Activated CD8-positive, alpha-beta T cell treated with anti-CD3 and anti-CD28 coated beads for 36 hours (primary cell): ENCODE measurements around the gene SALL1. TPM values are rescaled to one million over a fixed set of nuclear protein-coding genes. Genes with fewer than 3 reads are reported as not detected.

Source experiments
- ATAC-seq: fragments of 200-7000 bp; cut with Tn5 transposase; one replicate; pipeline ENCODE4 v1.10.0; 2021; ENCODE audit warnings: mild to moderate bottlenecking, moderate library complexity
- CTCF ChIA-PET: fragments of 350-600 bp; sonication (Branson Sonifier 250); formaldehyde crosslinking; loops from one replicate; lab custom pipeline; 2021; ENCODE audit warnings: antibody characterized with exemption; lab: Charles Lee
- POLR2A ChIA-PET: fragments of 350-600 bp; sonication (Branson Sonifier 250); formaldehyde crosslinking; loops from one replicate; lab custom pipeline; 2021; ENCODE audit warnings: antibody characterized with exemption; lab: Charles Lee
- DNase-seq: peaks from one replicate; pipeline ENCODE4 v3.0.0-alpha.2; 2020
- H3K27ac Mint-ChIP-seq: one replicate; pipeline ENCODE4 v1.8.0; 2021; ENCODE audit warnings: mild to moderate bottlenecking, mixed read lengths
- H3K27me3 Mint-ChIP-seq: one replicate; pipeline ENCODE4 v1.8.0; 2021; ENCODE audit warnings: mixed read lengths
- H3K36me3 Mint-ChIP-seq: one replicate; pipeline ENCODE4 v1.8.0; 2021; ENCODE audit warnings: low read depth, mixed read lengths
- H3K4me1 Mint-ChIP-seq: one replicate; pipeline ENCODE4 v1.8.0; 2021; ENCODE audit warnings: low read depth, mixed read lengths
- H3K4me3 Mint-ChIP-seq: one replicate; pipeline ENCODE4 v1.8.0; 2021; ENCODE audit warnings: mild to moderate bottlenecking, moderate library complexity, mixed read lengths
- H3K9me3 Mint-ChIP-seq: one replicate; pipeline ENCODE4 v1.8.0; 2021; ENCODE audit warnings: mixed read lengths
- intact Hi-C: fragments of 100-400 bp; cut with micrococcal nuclease; formaldehyde crosslinking; loops from one replicate; pipeline ENCODE4 v1.10.0; 2022
- total RNA-seq, 2 experiments: library from RNA; stranded (reverse); gene quantifications; one replicate each; pipeline ENCODE4 v1.2.3, GENCODE V29; 2021
- TF ChIP-seq, protein P1 (sequence below): fragments of 200-600 bp; IDR thresholded peaks from one replicate; pipeline ENCODE4 v1.8.0; 2022; ENCODE audit warnings: antibody characterized with exemption, mild to moderate bottlenecking

Gene SALL1
- total RNA-seq, 2 experiments from 2014 or later = not detected

DNA sequence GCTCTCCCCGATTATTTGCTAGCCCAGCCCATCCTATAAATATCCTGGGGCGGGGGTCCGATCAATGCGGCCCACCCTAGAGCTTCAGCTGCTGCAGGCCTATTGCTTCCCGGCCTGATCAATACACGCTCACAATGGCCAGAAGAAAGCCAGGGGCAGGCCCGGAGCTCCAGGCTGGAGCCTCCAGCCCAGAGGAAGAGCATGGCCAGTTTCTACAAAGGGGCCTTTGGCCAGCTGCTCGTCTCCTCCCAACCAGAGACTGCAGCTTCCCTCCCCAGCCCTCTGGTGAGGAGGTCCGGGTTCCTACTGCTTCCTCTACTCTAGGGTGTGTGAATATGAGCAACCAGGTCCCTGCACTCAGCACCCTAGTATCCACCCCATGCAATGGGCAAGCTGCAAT, 36.7 kb downstream of the SALL1 start:
- H3K9me3 Mint-ChIP-seq = no peaks in the 10 kb centered on the region
- H3K4me3 Mint-ChIP-seq = no peak overlapping the region
- ATAC-seq (no peak), DNase-seq (no peak)
- intact Hi-C loops = no loop called here
- CTCF ChIA-PET = interaction anchor here (1.6 kb wide), 1 partner anchor 11 kb away, joined by 3 read pairs; no protein-coding TSS in a partner anchor
- H3K36me3 Mint-ChIP-seq = no peaks in the 10 kb centered on the region
- TF ChIP-seq, protein P1, sequence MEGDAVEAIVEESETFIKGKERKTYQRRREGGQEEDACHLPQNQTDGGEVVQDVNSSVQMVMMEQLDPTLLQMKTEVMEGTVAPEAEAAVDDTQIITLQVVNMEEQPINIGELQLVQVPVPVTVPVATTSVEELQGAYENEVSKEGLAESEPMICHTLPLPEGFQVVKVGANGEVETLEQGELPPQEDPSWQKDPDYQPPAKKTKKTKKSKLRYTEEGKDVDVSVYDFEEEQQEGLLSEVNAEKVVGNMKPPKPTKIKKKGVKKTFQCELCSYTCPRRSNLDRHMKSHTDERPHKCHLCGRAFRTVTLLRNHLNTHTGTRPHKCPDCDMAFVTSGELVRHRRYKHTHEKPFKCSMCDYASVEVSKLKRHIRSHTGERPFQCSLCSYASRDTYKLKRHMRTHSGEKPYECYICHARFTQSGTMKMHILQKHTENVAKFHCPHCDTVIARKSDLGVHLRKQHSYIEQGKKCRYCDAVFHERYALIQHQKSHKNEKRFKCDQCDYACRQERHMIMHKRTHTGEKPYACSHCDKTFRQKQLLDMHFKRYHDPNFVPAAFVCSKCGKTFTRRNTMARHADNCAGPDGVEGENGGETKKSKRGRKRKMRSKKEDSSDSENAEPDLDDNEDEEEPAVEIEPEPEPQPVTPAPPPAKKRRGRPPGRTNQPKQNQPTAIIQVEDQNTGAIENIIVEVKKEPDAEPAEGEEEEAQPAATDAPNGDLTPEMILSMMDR = no peak
- H3K27ac Mint-ChIP-seq = no peak overlapping the region
- no peaks in the 10 kb centered on the region for H3K4me1 Mint-ChIP-seq
- POLR2A ChIA-PET = no interaction called here
- H3K27me3 Mint-ChIP-seq = peaks cover 31% of the 10 kb centered on the region

DNA sequence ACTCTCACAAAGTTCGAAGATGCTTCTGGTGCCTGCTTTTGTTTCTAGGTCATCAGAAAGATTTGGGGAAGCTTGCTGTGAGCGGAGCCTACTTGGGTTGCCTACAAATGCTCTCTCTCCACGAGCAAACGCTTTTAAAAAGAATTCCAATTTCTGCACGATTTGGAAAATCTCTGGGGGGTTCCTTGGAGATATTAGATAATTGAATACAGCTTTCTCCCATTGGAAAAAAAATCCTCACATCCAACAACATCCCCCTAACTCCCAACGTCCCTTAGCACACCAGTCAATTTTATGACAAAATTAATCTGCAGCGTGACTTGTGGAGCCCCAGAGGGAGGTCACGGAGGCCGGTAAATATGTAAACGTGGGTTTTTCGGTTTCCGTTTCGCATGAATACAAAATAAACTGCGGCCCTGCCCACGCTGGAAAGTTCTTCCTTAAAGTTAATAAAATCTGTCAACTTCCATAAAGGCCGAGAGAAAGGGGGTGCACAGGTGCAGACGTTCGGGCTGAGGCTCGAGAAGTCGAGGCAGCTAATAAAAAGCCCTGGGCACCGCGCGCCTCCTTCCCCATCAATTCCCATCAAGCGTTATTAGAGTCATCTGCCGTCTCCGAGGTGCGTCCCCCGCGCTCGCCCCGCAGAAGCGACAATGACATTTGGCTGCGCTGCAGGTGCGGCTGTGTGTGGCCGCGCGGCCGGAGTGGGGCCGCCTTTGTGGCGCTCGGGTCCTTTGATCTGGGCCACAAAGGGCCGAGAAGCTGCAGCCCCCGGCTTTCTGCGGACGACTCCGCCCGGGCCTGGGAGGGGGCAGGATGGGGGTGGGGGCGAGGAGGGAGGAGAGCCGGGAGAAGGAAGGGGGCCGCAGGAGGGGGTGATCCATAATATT, 37.6 kb downstream of the SALL1 start:
- ChIA-PET POLR2A (no interaction called here), CTCF (interaction anchor here (1.6 kb wide), 1 partner anchor 10 kb away, joined by 3 read pairs; no protein-coding TSS in a partner anchor)
- peaks cover 2% of the 10 kb centered on the region for H3K9me3 Mint-ChIP-seq
- no peak for DNase-seq
- intact Hi-C loops = no loop called here
- ATAC-seq = no peak
- TF ChIP-seq, protein P1 = no peak
- peaks cover 30% of the 10 kb centered on the region for H3K27me3 Mint-ChIP-seq
- H3K36me3 Mint-ChIP-seq = no peaks in the 10 kb centered on the region
- no peak overlapping the region for H3K27ac Mint-ChIP-seq
- no peak overlapping the region for H3K4me3 Mint-ChIP-seq
- H3K4me1 Mint-ChIP-seq = no peaks in the 10 kb centered on the region

DNA sequence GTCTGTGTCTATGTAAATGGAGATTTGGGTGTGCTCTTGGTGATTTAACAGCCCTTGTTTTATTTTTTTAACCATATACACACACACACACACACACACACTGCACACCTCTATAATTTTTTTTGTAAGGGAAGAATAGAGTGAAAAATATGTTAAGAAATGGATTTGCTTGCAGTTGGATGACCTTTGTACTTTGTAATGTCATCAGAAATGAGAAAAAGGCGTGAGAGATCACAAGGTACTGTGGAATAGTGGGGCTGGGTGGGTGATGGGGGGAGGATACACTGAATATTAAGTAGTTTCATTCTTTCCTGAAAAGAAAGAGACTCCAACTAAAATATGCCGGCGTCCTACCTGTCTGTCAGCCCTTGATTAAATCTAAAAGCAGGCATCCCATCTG, 38.7 kb downstream of the SALL1 start:
- TF ChIP-seq, protein P1 = no peak
- no peaks in the 10 kb centered on the region for H3K4me1 Mint-ChIP-seq
- H3K36me3 Mint-ChIP-seq = no peaks in the 10 kb centered on the region
- H3K9me3 Mint-ChIP-seq = peaks cover 2% of the 10 kb centered on the region
- ChIA-PET POLR2A (interaction anchor here (0.6 kb wide), 1 partner anchor 16 kb away, joined by 3 read pairs; no protein-coding TSS in a partner anchor), CTCF (no interaction called here)
- intact Hi-C loops = no loop called here
- no peak for ATAC-seq
- no peak overlapping the region for H3K27ac Mint-ChIP-seq
- DNase-seq = no peak
- peaks cover 30% of the 10 kb centered on the region for H3K27me3 Mint-ChIP-seq
- no peak overlapping the region for H3K4me3 Mint-ChIP-seq

DNA sequence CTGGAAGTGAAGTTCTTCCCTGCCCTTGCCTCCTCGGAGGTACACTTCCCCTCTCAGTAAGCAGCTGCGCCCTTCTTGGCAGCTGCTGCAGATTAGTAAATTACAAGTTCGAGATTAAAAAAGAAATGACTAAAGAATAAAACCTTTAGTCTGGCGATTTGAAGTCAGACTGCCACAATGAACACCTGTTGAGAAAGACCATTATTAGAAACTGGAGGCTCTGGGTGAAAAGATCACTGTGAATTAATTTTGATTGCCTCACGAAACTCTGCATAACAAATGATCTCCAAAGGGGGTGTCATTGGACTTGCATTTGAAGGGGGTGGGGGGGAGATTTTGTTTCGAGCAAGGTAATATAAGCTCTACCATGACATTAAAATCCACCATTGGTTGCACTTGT, 39.3 kb downstream of the SALL1 start:
- Mint-ChIP-seq H3K4me3 (no peak overlapping the region), H3K4me1 (no peaks in the 10 kb centered on the region), H3K9me3 (peaks cover 2% of the 10 kb centered on the region), H3K36me3 (no peaks in the 10 kb centered on the region), H3K27me3 (peaks cover 30% of the 10 kb centered on the region), H3K27ac (no peak overlapping the region)
- ChIA-PET POLR2A (interaction anchor here (0.6 kb wide), 1 partner anchor 17 kb away, joined by 3 read pairs; no protein-coding TSS in a partner anchor), CTCF (interaction anchor here (1.2 kb wide), 1 partner anchor 17 kb away, joined by 3 read pairs; no protein-coding TSS in a partner anchor)
- intact Hi-C loops = no loop called here
- DNase-seq = no peak
- TF ChIP-seq, protein P1 = no peak
- ATAC-seq = no peak

DNA sequence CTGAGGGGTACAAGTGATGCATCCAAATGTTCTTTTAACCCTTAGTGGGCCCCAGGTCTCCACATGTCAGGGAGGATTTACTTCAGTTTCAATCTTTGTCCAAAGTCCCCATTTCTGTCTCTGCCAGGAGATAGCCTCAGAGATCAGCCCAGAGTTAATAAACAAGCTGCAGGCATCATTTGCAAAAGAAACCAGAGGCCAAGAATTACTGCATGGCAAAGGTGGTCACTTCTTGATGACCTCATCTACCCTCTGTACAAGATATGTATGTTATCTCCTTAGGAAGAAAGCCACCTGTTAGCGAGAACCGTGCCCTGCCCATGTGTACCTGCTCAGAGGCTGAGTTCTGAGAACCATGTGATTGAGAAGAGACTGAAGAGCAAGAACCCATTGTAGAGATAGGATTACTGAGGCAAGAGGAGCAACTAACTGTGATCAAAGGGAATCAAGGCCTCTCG, 40.3 kb downstream of the SALL1 start:
- no peak overlapping the region for H3K4me3 Mint-ChIP-seq
- peaks cover 2% of the 10 kb centered on the region for H3K9me3 Mint-ChIP-seq
- CTCF ChIA-PET = interaction anchor here (1.2 kb wide), 1 partner anchor 18 kb away, joined by 3 read pairs; no protein-coding TSS in a partner anchor
- H3K27me3 Mint-ChIP-seq = peaks cover 28% of the 10 kb centered on the region
- H3K36me3 Mint-ChIP-seq = no peaks in the 10 kb centered on the region
- no peaks in the 10 kb centered on the region for H3K4me1 Mint-ChIP-seq
- H3K27ac Mint-ChIP-seq = no peak overlapping the region
- TF ChIP-seq, protein P1 = no peak
- intact Hi-C loops = no loop called here
- DNase-seq (no peak), ATAC-seq (no peak)
- POLR2A ChIA-PET = no interaction called here
